Colonic mucosa (tissue), 4 donors: ENCODE results near the gene OR8D1. TPM values are rescaled to one million over a fixed set of nuclear protein-coding genes. Genes with fewer than 3 reads are reported as not detected.

ENCODE experiments used
- DNase-seq: peaks from one replicate; pipeline ENCODE4 v3.0.0-alpha.2; 2020
- H3K27ac ChIP-seq: fragments of 200-600 bp; one replicate; pipeline ENCODE4 v1.8.0; 2021
- H3K27me3 ChIP-seq: fragments of 200-600 bp; one replicate; pipeline ENCODE4 v1.8.0; 2021
- H3K36me3 ChIP-seq: fragments of 200-600 bp; one replicate; pipeline ENCODE4 v1.8.0; 2021
- H3K4me1 ChIP-seq: fragments of 200-600 bp; one replicate; pipeline ENCODE4 v1.8.0; 2021; ENCODE audit warnings: mild to moderate bottlenecking
- H3K4me3 ChIP-seq: fragments of 200-600 bp; one replicate; pipeline ENCODE4 v1.8.0; 2021
- H3K9ac ChIP-seq, 2 donors: one replicate each; pipeline ENCODE4 v1.7.0; 2013; ENCODE audit warnings: control low read depth in 2 of 2, low read depth in 2 of 2, low read length in 2 of 2
- H3K9me3 ChIP-seq: fragments of 200-600 bp; one replicate; pipeline ENCODE4 v1.8.0; 2021
- CTCF ChIP-seq: fragments of 200-600 bp; IDR thresholded peaks from one replicate; pipeline ENCODE4 v1.8.0; 2022; ENCODE audit warnings: antibody characterized with exemption, mild to moderate bottlenecking
- intact Hi-C: fragments of 100-400 bp; cut with DNase I; formaldehyde crosslinking; loops from one replicate; pipeline ENCODE4 v1.14.1; 2022
- total RNA-seq, 2 donors: library from RNA; stranded (reverse); fragmentation: NEBNext Ultra II Directional in 1 of 2; extraction: Animal tissue kit (Norgen Biotek cat#: 25700) in 1 of 2; gene quantifications; one replicate each; pipeline ENCODE4 v1.2.1, GENCODE V29; 2021
- donor health status: healthy.
- donor health status: DM: no; HTN: no; CAD: no.
- donor health status: DM: no; HTN: no; CAD: no.

Gene OR8D1
- total RNA-seq, 2 donors from 2014 or later = not detected

- no peak for TF ChIP-seq CTCF
- intact Hi-C loops = no loop called here
- Histone ChIP-seq H3K9ac (no peak overlapping the region), H3K27ac (no peak overlapping the region), H3K36me3 (no peaks in the 10 kb centered on the region), H3K4me3 (no peak overlapping the region), H3K27me3 (no peaks in the 10 kb centered on the region), H3K4me1 (no peaks in the 10 kb centered on the region), H3K9me3 (no peaks in the 10 kb centered on the region)
- DNase-seq = no peak
Measured at GRCh38 chr11:124339396-124340141, 25.8 kb upstream of the OR8D1 start.

GRCh38 chr11:124331873-124332272, 18.1 kb upstream of the OR8D1 start:
- DNase-seq = no peak
- no peaks in the 10 kb centered on the region for H3K4me1 ChIP-seq
- no peaks in the 10 kb centered on the region for H3K9me3 ChIP-seq
- no peak overlapping the region for H3K4me3 ChIP-seq
- intact Hi-C loops = no loop called here
- no peak overlapping the region for H3K27ac ChIP-seq
- no peaks in the 10 kb centered on the region for H3K27me3 ChIP-seq
- H3K36me3 ChIP-seq = no peaks in the 10 kb centered on the region
- no peak overlapping the region for H3K9ac ChIP-seq
- no peak for TF ChIP-seq CTCF

GRCh38 chr11:124329787-124330478, 16.2 kb upstream of the OR8D1 start:
- H3K36me3 ChIP-seq = no peaks in the 10 kb centered on the region
- no peaks in the 10 kb centered on the region for H3K9me3 ChIP-seq
- H3K4me3 ChIP-seq = no peak overlapping the region
- no peak overlapping the region for H3K9ac ChIP-seq
- no peak overlapping the region for H3K27ac ChIP-seq
- no peaks in the 10 kb centered on the region for H3K27me3 ChIP-seq
- no peaks in the 10 kb centered on the region for H3K4me1 ChIP-seq
- TF ChIP-seq CTCF = no peak
- DNase-seq = no peak
- intact Hi-C loops = no loop called here

- no peak overlapping the region for H3K4me3 ChIP-seq
- no peaks in the 10 kb centered on the region for H3K4me1 ChIP-seq
- H3K27ac ChIP-seq = no peak overlapping the region
- intact Hi-C loops = no loop called here
- no peak overlapping the region for H3K9ac ChIP-seq
- no peaks in the 10 kb centered on the region for H3K27me3 ChIP-seq
- no peak for TF ChIP-seq CTCF
- no peak for DNase-seq
- no peaks in the 10 kb centered on the region for H3K9me3 ChIP-seq
- no peaks in the 10 kb centered on the region for H3K36me3 ChIP-seq
Measured at GRCh38 chr11:124327775-124328174, 14.0 kb upstream of the OR8D1 start.

- TF ChIP-seq CTCF = no peak
- no peaks in the 10 kb centered on the region for H3K36me3 ChIP-seq
- no peak overlapping the region for H3K9ac ChIP-seq
- no peaks in the 10 kb centered on the region for H3K9me3 ChIP-seq
- no peaks in the 10 kb centered on the region for H3K27me3 ChIP-seq
- H3K4me1 ChIP-seq = no peaks in the 10 kb centered on the region
- intact Hi-C loops = no loop called here
- H3K4me3 ChIP-seq = no peak overlapping the region
- no peak overlapping the region for H3K27ac ChIP-seq
- DNase-seq = no peak
Measured at GRCh38 chr11:124322356-124322755, 8.6 kb upstream of the OR8D1 start.
